GM18511 (cell line): ENCODE results near the gene MYOG.

Experiments used
- ATAC-seq: cut with Tn5 transposase; IDR thresholded peaks from one replicate; pipeline ENCODE4 v1.9.1; 2021; ENCODE audit warnings: mild to moderate bottlenecking, moderate library complexity; ENCODE audit not compliant: unreplicated experiment

MYOG gene

GRCh38 chr1:203034422-203035110, 51.2 kb downstream of the MYOG start:
- no peak for ATAC-seq

GRCh38 chr1:203033917-203034316, 51.9 kb downstream of the MYOG start:
- no peak for ATAC-seq

GRCh38 chr1:203033287-203033686, 52.5 kb downstream of the MYOG start:
- ATAC-seq, result no peak
